ENCODE data around the gene ROR2.

Gene ROR2

DNA sequence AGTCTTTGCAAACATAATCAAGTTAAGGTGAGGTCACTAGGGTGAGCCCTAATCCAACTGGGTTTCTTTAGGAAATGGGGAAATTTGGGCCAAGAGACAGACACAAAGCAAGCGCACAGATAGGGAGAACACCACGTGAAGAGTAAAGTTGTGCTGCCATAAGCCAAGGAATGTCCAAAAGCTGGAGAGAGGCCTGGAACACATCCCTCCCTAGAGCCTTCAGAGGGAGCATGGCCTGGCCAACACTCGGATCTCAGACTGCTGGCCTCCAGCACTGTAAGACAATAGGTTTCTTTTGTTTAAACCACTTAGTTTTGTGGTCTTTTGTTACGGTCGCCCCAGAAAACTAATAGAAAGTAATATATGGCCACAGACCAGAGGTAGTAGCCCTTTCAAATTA lies 8.1 kb upstream of the ROR2 start:
- Mint-ChIP-seq H3K4me1 (peaks cover 7% of the 10 kb centered on the region), H3K27ac (no peak overlapping the region), H3K36me3 (no peaks in the 10 kb centered on the region), H3K9me3 (peaks cover 4% of the 10 kb centered on the region), H3K27me3 (peaks cover 22% of the 10 kb centered on the region), H3K4me3 (no peak overlapping the region)
- ATAC-seq = no peak

DNA sequence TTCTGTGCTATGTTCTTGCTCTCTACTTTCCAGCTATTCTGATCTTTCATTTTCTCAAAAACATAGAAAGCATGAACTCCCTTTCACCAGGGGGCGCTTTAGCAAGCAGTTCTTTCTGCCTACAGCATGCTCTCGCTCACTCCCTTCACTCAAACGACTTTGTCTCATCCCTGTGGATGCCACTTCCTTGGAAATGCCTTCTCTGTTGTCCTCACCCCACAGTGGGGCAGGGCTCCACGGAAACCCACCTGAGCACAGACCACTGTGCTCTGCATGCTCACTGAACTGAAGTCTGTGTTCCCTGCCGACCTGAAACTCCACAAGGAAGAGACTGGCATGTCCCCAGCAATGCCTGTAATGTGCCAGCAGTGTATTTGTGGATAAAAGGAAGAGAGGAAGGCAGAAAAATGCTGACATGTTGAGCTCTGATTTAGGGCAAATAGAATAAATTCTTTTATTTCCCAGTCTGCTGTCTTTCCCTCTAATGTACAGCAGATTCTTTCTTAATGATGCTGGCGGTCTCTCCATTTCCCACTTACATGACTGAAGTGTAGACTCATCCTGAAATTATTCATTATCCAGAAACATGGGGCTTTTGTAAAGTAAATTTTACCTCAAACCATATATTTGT lies 4.9 kb upstream of the ROR2 start:
- Mint-ChIP-seq H3K27ac (no peak overlapping the region), H3K4me3 (no peak overlapping the region), H3K9me3 (peaks cover 3% of the 10 kb centered on the region), H3K4me1 (peaks cover 13% of the 10 kb centered on the region), H3K36me3 (no peaks in the 10 kb centered on the region), H3K27me3 (peaks cover 54% of the 10 kb centered on the region)
- no peak for ATAC-seq

DNA sequence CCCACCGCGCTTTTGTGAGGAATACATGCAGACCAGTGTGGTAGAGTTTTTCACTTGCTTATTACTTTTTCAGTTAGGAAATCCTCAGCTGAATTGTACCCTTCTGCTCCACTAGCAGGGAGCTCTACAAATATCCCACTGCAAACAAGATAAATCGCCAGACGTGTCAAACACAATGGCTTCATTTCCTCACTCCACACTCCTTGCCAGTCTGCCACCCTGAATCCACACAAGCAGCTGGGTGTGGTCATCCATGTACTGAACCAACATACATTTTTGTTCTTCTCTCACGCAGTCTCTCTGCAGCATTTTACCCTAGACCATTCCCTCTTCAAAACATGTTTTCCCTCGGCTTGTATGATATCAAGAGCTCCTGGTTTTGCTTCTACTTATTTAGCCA lies 3.7 kb upstream of the ROR2 start:
- no peaks in the 10 kb centered on the region for H3K36me3 Mint-ChIP-seq
- no peak overlapping the region for H3K27ac Mint-ChIP-seq
- H3K27me3 Mint-ChIP-seq = peaks cover 56% of the 10 kb centered on the region
- no peak overlapping the region for H3K4me3 Mint-ChIP-seq
- H3K4me1 Mint-ChIP-seq = peaks cover 13% of the 10 kb centered on the region
- H3K9me3 Mint-ChIP-seq = peaks cover 3% of the 10 kb centered on the region
- no peak for ATAC-seq

DNA sequence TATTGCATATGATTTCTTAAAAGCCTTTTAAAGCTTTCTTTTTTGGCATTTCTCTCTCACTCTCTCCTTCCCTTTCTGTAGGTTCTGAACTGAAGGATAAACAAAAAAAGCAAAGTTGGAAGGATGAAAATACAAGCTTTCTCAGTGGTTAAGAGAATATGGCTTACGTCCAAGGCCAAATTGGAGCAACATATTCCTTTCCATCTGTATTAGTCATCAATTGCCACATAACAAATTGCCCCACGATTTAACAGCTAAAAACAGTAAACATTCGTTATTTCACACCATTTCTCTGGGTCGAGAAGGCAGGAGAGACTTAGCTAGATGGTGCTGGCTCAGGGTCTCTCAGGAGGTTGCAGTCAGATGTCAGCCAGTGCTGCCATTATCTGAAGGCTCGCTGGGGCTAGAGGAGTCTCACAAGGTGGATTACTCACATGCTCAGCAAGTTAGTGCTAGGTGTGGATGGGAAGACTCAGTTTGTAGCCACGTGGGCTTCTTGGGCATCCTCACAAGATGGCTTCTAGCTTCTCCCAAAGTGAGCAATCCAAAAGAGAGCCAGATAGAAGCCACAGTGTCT lies 2.0 kb upstream of the ROR2 start:
- ATAC-seq = no peak
- Mint-ChIP-seq H3K27ac (no peak overlapping the region), H3K27me3 (peaks cover 72% of the 10 kb centered on the region), H3K9me3 (peaks cover 3% of the 10 kb centered on the region), H3K4me1 (peaks cover 13% of the 10 kb centered on the region), H3K36me3 (no peaks in the 10 kb centered on the region), H3K4me3 (no peak overlapping the region)

DNA sequence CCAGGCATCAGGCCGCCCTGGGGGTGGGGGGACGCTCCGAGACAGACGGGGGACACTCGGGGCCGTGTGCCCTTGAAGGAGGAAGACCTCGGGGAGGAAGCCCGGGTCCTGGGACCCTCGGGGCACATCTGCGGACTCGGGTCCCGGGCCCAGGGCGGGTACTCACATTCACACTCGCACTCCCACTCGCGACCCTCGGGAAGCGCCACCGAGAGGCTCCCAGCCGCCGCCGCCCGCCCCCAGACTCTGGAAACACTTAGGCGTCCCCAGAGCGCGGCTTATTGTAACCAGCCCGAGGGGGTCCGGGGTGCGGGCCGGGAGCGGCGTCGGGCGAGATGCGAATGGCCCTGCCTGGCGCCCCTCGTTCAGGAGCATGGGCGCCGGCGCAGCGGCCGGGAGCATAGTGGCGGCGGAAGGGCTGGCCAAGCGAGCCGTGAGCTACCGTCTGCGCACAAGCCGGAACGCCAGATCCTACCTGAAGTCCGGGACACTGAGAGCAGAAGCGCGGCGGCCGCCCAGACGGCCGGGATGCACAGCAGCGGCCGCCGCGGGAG lies 559 bp downstream of the ROR2 start:
- peaks cover 87% of the 10 kb centered on the region for H3K27me3 Mint-ChIP-seq
- ATAC-seq = no peak
- H3K9me3 Mint-ChIP-seq = peaks cover 3% of the 10 kb centered on the region

DNA sequence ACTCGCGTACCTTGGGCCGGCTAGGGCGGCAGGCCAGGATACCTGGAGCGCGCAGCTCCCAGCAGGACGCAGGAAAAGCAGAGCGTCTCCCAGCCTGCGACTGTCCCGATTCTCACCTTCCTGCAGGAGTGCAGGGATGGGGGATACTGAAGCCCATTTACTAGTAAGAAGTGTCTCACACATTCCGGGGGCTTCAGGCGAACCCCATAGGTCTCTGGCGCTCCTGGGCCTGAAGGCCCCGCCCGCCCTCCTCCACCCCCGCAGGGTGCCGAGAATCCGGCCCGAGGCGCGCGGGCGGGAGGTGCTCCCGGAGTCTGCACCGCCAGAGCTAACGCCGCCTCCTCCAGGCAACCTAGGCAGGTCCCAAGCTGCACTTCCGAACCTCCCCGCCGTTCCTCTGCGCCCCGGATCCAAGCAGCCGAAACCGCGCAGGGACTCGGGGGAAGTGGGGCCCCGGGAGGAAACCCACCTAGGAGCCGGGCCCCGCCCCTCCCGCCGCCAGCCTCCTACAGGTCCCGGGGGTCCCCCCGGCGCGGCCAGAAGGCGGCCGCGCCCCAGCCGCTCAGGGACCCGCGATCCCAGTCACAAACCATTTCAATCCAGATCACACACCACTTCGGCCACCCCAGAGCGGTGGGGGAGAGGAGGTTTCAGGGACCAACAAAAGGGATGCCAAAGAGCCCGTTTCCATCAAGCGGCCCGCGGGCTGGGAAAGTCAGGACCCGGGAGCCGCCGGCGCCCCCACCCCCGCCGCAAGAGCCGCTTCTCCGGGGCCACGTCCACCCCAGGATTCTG lies 1.2 kb downstream of the ROR2 start:
- Mint-ChIP-seq H3K4me3 (no peak overlapping the region), H3K27ac (no peak overlapping the region), H3K4me1 (peaks cover 6% of the 10 kb centered on the region), H3K36me3 (no peaks in the 10 kb centered on the region), H3K27me3 (peaks cover 87% of the 10 kb centered on the region), H3K9me3 (peaks cover 3% of the 10 kb centered on the region)
- ATAC-seq = no peak

More for the DNA sequence above, 559 bp downstream of the ROR2 start:
- Mint-ChIP-seq H3K4me3 (no peak overlapping the region), H3K36me3 (no peaks in the 10 kb centered on the region), H3K27ac (no peak overlapping the region), H3K4me1 (peaks cover 6% of the 10 kb centered on the region)

DNA sequence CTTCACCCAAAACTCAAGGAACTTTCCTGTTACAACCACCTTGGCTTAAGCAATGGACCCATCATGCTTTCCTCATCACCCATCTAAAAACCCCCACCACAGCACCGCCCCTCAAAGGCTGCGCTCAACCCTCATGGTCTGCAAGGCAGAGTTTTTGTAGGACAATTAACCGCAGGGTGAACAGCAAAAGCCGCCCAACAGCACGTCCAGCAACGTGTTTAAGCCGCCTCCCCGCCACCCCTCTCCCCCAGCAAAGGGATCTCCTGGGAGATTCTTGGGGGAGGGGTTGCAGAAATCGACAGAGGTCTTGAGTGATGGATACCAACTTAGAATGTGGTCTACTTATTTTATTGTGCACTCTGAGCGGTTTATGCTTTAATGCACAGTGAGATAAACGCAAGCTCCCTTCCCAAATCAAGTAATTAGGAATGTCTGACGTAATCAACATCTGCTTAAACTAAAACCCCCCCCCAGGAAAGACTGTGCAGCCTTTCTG lies 1.9 kb downstream of the ROR2 start:
- ATAC-seq = no peak
- peaks cover 87% of the 10 kb centered on the region for H3K27me3 Mint-ChIP-seq
- peaks cover 6% of the 10 kb centered on the region for H3K9me3 Mint-ChIP-seq
- H3K4me3 Mint-ChIP-seq = no peak overlapping the region
- H3K36me3 Mint-ChIP-seq = no peaks in the 10 kb centered on the region
- H3K4me1 Mint-ChIP-seq = peaks cover 6% of the 10 kb centered on the region
- no peak overlapping the region for H3K27ac Mint-ChIP-seq

DNA sequence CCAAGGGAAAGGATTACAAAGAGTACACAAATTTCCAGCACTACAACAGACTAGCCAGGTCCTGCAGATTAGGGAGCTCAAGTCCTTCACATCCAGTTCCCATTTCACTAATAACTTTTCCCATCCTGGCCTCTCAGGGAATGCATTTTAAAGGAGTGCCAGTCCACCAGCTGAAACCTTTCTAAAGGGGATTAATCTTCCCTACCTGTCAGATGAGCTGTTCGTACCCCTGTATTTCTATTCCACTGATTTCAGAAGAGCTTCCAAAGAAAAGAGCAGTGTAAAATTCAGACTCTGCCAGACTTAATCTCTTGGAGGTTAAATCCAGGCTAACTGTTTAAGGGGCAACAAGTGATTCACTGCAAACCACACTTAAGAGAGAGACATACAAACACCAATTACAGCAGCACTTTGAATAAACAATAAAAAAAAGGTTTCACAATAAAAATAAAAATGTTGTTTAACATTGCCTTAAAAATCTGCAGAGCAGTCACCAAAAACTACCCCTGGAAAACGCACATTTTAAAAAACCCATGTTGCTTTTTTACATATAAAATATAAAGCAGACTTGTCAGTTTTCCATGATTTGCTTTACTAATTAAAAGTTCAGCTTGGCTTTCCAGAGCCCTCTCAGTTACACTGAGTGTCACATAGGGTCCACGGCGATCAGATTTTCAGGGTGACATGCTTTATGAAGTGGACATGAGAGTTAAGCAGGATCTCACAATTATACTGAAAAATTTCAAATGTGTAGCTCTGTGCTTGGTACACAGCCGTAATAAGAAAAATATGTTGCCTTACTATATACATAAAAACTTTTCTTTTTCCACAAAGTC lies 3.2 kb downstream of the ROR2 start:
- no peak overlapping the region for H3K27ac Mint-ChIP-seq
- no peaks in the 10 kb centered on the region for H3K36me3 Mint-ChIP-seq
- peaks cover 6% of the 10 kb centered on the region for H3K4me1 Mint-ChIP-seq
- no peak for ATAC-seq
- H3K9me3 Mint-ChIP-seq = peaks cover 3% of the 10 kb centered on the region
- H3K27me3 Mint-ChIP-seq = peaks cover 87% of the 10 kb centered on the region
- H3K4me3 Mint-ChIP-seq = no peak overlapping the region

DNA sequence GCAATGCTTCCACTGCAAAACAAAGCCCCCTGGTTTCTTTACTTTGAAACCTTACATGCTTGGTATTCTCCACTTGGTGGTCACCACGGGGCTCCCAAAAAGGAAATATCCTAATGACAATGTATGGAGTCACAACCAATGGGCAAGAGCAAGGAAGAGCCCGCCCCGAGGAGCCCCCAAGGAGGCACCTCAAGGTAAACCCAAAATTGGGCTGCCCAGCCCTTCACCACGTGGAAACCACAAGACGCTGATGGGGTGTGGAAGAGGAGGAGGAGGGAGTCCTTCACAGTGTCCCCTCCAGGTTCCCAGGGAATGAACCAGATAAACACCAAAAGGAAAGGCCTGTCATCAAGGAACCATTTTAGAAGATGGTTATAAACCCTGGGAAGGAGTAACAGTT lies 3.8 kb downstream of the ROR2 start:
- Mint-ChIP-seq H3K27me3 (peaks cover 83% of the 10 kb centered on the region), H3K9me3 (peaks cover 3% of the 10 kb centered on the region), H3K36me3 (no peaks in the 10 kb centered on the region), H3K4me3 (no peak overlapping the region), H3K27ac (no peak overlapping the region), H3K4me1 (peaks cover 6% of the 10 kb centered on the region)
- ATAC-seq = no peak

DNA sequence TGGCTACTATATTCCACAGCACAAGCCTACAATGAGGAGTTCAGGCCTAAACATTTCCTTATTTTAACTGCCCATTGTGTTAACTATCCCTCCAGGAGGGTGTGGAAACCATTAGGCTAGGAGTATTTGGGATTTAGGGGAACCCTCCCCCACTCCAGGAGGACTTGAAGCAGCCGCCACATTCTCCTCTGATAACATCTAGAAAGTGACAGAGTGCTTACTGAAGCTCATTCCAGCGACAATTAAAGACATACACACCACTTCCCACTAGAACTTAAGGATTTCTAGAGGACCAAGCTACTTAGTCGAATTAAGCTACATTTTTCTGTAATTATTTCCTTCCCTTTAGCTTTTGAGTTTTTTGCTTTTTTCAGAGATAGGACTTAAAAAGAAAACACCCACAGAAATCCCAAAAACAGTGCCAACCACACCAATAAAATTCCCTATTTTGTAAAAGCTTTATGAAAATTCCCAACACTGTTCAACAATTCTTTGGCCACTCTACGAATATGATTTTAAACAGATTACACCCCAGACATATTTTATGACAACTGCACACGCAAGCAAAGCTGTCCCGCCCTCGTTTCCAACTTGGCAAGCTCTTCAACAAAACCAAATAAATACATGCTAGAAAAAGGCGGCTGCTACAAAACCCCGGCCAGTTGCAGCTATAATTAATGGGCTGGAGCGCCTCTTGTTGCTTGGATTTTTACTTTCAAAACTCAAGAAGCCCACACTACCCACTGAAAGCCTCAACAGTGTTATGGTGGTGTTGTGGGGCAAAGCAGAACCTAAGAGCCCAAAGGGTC lies 4.5 kb downstream of the ROR2 start:
- H3K9me3 Mint-ChIP-seq = peaks cover 3% of the 10 kb centered on the region
- no peak overlapping the region for H3K27ac Mint-ChIP-seq
- H3K4me3 Mint-ChIP-seq = no peak overlapping the region
- H3K4me1 Mint-ChIP-seq = peaks cover 3% of the 10 kb centered on the region
- ATAC-seq = no peak
- H3K36me3 Mint-ChIP-seq = no peaks in the 10 kb centered on the region
- peaks cover 76% of the 10 kb centered on the region for H3K27me3 Mint-ChIP-seq

DNA sequence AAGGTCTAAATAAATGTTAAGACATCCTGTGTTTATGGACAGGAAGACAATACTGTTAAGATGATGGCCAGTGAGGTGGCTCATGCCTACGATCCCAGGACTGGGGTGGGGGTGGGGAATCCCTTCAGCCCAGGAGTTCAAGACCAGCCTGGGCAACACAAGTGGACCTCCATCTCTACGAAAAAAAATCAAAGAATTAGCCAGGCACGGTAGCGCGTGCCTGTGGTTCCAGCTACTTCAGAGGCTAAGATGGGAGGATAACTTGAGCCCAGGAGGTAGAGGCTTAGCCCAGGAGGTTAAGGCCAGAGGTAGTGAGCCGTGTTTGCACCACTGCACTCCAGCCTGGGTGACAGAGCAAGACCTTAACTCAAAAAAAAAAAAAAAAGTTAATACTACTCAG lies 5.3 kb downstream of the ROR2 start:
- H3K27me3 Mint-ChIP-seq = peaks cover 70% of the 10 kb centered on the region
- H3K4me3 Mint-ChIP-seq = no peak overlapping the region
- no peak overlapping the region for H3K27ac Mint-ChIP-seq

DNA sequence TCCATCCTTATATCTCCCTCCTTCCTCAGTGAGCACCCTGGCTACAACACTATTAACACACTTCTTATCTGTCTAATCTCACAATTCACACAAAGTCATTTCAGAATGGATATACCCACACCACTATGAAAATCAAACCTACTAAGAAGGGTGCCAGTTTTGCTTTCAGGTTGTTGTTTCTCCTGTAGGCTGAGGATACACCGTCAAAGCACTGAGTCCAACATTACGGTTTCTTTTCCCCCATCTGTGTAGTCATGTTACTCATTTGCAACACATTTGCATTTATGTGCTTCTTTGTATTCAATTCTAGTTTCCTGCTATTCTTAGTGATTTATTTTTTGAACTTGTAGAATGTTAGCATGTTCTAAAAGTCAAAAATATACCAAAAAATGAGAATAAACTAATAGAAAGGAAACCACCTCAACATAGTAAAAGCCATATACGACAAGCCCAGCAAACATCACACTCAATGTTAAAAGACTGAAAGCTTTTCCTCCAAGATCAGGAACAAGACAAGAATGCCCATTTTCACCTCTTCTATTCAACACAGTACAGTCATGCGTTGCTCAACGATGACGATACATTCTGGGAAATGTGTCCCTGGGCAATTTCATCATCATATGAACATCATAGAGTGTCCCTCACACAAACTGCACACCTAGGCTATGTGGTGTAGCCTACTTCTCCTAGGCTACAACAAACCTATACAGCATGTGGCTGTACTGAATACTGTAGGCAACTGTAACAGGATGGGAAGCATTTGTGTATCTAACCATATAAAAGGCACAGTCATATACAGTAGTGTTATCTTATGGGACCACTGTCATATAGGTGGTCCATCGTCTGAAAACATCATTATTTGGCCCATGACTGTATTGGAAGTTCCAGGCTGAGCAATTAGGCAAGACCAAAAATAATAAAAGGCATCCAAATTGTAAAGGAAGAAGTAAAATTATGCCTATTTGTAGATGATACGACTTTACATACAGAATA lies 6.3 kb downstream of the ROR2 start:
- no peak overlapping the region for H3K27ac Mint-ChIP-seq
- H3K27me3 Mint-ChIP-seq = peaks cover 69% of the 10 kb centered on the region

More for the DNA sequence above, 5.3 kb downstream of the ROR2 start:
- H3K9me3 Mint-ChIP-seq = peaks cover 3% of the 10 kb centered on the region
- no peaks in the 10 kb centered on the region for H3K36me3 Mint-ChIP-seq
- H3K4me1 Mint-ChIP-seq = no peaks in the 10 kb centered on the region
- no peak for ATAC-seq

DNA sequence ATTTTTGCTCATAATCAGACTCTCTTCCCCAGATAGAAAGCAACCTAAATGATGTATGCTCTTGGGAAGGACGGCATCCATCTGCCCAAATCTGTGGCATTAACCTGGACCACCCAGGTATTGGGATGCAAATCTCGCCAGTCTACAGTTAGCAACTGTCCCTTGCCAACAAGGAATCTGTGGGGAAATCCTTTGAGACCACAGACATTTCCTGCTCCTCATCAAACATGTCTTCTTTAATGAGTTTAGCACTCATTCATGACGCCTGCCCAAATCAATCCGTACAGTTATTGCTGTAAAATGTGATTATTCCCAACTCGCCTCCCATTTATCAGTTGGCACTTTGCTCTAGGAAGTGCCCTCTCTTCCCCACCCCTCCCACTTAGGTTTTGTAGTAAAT lies 7.8 kb downstream of the ROR2 start:
- Mint-ChIP-seq H3K27ac (no peak overlapping the region), H3K27me3 (peaks cover 54% of the 10 kb centered on the region), H3K4me1 (no peaks in the 10 kb centered on the region), H3K4me3 (no peak overlapping the region), H3K36me3 (no peaks in the 10 kb centered on the region), H3K9me3 (peaks cover 3% of the 10 kb centered on the region)
- ATAC-seq = no peak

More for the DNA sequence above, 6.3 kb downstream of the ROR2 start:
- ATAC-seq = no peak
- no peaks in the 10 kb centered on the region for H3K36me3 Mint-ChIP-seq
- no peak overlapping the region for H3K4me3 Mint-ChIP-seq
- peaks cover 3% of the 10 kb centered on the region for H3K9me3 Mint-ChIP-seq
- H3K4me1 Mint-ChIP-seq = no peaks in the 10 kb centered on the region

All from stimulated activated memory B cell treated with anti-CD40 and anti-IgM and Interleukin-4, amounts not matched to agents 10 μg/mL and 1 μg/mL and 100 μg/mL, for 72 hours (primary cell).